Right renal pelvis (tissue), 4 donors: ENCODE data around the gene TPPP3. TPM values are rescaled to one million over a fixed set of nuclear protein-coding genes. Genes with fewer than 3 reads are reported as not detected.
A peak's percentile ranks its signal among the peaks of the same experiment; 100 is the strongest.

Experiments
- DNase-seq, 4 donors: peaks; one replicate each; pipeline ENCODE4 v3.0.0-alpha.2; 2013; ENCODE audit warnings: low read depth in 4 of 4, low spot score in 3 of 4, missing footprints in 1 of 4
- polyA plus RNA-seq, 4 donors: library from polyadenylated mRNA; unstranded; fragments of 120-200 nt; gene quantifications; one replicate each; pipeline ENCODE4 v1.2.1, GENCODE V29; 2013; ENCODE audit not compliant: insufficient read length in 4 of 4

The TPPP3 gene
- polyA plus RNA-seq, 4 donors, result 51.7 to 75.7 (median 60.2) TPM

DNA sequence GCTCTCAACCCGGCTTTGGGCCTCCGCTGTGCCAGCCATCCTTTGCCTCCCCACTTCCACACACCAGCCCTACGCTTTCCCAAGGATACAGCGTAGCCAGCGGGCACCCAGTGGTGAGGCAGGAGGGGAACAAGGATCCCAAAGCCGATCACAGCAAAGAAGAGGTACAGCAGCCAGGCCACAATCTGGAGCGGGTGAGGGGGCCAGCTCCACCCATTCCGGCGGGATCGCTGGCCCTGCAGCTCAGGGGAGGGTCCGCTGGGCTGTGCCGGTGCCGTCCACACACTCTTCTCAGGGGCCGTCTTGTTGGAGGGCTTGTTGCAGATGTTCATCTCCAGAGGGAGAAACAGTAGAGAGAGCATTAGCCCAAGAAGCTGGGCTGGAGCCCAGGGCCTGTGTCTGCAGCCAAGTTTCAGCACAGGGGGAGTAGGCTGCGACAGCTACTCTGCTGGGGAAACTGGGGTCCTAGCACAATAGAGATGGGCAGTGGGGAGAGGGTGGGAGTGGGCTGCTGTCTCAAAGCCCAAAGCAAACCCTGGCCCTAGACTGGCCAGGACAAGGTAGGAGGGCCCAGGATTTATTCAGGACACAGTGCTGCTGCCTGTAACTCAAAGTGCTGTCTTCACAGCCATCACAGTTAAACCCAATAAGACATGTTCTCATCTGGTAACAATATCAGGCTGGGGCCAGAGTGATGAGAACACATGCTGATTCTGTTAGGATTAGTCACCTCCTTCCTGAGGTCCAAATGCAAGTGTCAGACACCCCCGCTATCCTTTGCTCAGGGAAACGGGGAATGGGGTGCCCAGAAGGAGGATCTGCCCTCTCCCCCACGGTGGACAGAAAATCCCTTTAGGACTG, 13.0 kb upstream of the TPPP3 start:
- DNase-seq, result no peak

DNA sequence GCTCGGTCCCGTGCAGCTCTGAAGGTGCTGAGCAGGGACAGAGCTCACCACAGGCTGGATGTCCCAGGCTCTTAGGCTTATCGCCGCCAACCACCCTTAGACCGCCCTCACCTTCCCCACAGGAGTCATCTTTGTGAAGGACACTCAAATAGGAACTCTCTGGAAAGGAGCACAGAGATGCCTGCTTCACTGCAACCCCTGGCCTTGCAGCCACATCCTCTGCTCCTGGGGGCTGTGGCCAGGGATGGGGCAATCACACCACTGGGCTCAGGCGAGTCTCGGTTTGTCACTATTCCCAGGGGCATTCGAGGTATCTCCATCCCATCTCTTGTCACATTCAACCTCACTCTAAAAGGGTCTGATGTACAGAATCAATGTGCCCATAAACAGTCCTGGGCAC, 12.0 kb upstream of the TPPP3 start:
- no peak for DNase-seq

DNA sequence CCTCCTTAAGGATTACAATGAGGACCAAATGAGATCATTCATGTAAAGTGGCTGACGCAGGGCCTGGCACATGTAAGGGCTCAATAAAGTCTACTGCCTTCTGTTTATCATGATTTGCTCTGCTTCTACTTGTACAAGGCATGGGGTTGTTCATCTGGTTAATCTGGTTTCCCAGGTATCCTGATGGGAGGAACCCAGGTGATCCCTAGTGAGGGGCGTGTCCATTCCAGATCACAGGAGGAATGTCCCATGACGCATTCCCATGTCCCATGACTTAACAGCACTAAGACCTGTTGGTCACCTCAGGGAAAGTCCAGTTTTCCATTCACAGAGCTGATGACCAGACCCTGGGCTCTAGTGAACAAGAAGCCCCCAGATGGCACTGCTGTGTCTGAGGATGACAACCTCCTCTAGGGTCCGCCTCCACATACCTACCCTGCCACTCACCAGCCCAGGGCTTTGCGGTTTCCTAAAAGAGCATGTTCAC, 11.5 kb upstream of the TPPP3 start:
- no peak for DNase-seq

DNA sequence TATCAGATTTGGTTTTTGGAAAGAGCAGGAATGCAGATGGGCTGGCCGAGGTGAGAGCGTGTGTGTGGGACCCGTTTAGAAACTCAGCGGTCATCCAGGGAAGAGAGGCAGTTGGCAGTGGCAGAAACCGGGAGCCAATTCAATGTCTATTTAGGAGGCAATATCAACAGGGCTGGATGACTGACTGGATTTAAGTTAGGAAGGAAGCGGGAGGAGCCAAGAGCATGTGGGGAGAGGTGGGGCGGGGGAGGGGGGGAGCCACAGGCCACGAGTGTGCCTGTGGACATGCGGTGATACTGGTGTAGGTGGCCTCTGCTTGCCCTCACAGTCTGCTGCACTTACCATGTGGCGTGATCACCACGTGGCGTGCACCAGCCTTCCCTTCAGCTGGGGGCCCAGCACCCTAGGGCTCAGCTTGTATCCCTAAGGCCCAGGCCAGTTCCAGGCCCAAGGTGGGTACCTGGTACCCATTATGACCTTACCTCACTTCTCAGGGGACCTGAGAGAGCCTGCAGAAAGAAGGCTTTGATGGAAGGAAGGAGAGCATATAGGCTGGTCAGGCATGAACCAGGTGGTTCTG, 10.8 kb upstream of the TPPP3 start:
- DNase-seq, result no peak

DNA sequence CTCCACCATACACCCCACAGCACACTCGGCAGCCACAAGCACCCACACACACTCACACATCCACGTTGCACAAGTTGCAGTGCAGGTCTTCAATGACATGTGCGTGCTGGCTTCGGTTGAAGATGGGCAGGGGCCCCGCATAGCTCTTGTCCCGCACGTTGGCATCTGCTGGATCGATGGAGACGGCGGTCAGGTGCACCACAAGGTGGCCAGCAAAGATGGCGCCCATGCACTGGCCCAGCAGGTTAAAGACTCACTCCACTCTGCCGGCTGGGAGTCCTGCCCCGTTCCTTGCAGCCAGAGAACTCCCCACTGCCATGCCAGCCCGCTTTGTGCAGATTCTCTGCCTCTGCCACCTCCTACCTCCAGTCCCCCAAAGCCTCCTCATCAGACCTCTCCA, 7.6 kb upstream of the TPPP3 start:
- no peak for DNase-seq

DNA sequence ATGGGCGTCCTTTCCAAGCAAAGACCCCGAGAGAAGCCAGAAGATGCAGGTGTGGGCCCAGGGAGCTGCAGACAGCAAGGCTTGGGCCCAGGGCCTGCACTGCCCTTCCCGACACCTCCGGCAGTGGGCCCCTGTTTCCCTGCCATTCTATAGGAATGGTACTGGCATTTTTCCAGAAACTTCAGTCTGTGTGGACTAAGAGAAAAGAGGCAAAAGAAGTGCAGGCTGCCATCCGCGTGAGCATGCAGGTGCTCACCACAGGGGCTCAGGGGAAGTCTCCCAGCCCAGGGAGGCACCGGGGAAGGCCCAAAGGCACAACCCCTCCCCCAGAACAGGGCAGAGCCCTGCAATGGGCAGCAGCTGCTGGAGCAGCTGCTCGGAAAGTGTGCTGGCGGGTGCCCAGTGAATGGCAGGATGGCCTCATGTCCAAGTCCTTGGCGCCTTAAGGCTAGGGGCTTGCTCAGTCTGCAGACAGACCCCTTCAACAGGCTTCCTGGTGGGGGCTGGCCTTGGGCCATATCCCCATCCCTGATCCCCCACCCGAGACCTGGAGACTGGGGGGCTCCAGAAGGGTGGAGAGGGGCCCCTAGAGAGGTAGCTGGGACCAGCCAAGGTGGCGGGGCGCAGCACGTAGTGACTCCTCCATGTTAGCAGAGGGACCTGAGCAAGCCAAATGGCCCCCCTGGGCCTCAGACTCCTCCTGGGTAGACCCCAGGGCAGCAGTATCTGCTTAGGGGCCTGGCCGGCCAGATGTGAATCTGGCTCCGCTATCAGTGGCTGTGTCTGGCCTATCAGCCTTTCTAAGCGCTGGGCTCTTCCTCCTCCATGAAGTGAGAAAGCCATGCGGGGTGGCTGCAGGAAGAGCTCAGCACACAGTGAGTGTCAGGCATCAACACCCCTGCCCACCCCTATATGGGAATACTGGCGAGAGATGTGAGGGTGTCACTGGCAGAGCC, 6.7 kb upstream of the TPPP3 start:
- no peak for DNase-seq

DNA sequence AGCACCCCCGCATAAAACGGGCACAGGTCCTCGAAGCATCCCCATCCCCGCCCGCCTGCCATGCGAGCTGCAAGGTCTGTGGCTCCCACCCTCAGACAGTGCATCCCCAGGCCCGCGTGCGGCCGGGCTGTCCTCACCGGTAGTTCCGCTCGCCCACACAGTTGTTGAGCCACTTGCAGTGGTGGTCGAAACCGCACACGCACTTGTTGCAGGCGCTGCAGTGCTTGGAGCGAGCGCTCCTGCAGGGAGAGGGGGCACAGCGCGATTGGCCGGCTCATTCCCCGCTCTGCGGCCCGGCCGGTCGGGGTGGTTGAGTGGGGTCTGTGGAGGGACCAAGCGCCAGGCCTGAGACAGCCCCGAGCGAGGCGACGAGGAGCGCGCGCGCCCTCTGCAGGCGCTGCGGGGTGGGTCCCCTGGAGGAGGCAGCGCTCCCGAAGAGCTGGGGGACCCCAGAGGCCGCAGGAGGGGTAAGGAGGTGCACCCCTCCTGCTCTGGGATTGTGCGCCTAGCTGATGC, 6.0 kb upstream of the TPPP3 start:
- no peak for DNase-seq

DNA sequence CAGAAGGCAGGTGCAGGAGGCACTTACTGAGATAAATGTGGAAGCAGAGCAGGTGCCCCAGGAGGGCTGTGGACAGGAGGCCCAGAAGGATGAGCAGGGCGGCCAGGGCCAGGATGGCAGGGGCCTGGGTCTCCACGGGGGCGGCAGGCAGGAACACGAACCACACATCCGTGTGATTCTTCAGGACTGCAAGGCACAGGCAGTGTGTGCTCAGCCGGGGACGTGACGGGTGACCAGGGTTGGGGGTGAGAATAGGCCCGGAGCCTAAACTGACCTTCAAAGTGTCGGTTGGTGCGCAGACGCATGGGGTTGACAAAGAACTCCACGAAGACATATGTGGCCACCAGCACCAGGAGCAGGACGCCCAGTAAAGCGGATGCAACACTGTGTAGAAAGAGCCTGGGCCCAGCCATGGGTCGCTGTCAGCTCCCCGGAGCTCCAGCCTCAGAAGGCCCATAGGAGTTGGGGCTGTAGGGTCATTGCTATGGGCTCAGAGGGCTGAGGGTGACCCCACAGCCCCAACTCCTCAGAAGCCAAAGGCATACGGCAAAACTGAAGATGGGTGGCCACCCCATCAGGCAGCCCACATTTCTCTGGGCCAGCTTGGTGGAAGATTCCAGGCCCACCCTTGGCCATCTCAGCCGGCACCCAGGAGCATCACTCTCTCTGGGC, 5.4 kb upstream of the TPPP3 start:
- no peak for DNase-seq

DNA sequence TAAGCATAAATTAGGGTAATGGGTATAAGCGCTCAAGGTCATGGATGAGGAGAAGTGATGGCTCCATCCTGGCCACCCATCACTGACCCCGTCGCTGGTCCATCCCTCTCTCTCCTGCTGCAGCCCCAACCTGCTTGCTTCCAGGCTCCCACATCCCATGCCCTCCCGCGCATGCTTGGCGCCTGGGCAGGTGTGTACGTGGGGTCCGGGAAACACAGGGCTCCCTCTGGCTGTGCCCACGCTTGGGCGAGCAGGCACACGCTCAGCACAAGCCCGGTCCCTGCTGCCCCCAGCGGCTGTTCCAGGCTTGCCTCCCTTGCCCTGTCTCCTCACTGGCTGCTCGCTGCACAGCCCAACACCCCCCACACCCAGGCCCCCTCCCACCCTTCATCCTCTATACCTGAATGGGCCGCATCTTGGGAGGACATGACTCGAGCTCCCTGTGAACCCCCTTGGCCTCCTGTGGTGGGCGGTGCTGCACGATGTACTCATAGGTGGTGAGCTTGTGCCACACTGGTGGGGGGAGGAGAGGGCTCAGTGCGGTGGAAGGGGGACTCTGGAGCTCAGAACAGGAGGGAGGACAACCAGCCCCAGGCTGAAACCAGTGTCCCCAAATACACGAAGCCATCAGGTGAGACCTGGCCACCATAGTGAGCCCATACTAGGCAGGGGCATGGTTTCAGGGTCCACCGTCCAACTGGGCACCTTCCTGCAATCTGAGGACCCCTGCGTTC, 4.7 kb upstream of the TPPP3 start:
- DNase-seq, result no peak

DNA sequence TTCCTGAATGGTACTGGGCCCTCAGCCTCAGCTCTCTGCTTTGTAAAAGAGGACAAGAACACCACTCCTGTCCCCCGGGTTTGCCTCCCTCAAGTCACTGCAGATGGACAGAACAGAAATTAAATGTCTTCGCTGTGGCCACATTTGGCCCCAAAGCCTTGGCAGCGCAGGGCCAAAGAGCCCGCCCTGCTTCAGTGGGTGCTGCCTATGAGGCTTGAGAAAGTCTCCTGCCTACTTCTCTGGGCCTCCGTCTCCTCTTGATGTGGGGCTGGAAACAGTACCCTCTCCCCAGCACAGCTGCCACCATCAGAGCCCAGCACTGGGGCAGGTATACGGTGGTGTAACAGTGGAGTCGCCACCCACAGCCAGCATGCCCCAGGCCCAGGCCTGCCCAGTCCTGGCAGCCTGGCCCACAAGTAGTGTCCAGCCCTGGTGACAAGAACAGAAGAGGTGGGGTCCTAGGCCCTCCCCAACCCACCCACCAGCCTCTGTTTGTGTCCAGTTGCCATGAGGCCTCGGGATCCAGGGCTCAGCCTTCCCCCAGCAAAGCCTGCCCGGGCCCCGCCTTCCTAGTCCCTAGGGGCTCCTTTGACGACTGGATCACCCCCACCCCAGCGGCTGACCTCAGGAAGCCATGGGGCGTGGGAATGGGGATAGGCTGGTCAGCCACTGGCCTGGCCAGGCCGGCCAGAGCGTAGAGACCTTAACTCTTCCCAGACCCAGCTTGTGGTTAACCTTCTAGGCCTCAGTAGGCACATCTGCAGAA, 3.9 kb upstream of the TPPP3 start:
- no peak for DNase-seq

DNA sequence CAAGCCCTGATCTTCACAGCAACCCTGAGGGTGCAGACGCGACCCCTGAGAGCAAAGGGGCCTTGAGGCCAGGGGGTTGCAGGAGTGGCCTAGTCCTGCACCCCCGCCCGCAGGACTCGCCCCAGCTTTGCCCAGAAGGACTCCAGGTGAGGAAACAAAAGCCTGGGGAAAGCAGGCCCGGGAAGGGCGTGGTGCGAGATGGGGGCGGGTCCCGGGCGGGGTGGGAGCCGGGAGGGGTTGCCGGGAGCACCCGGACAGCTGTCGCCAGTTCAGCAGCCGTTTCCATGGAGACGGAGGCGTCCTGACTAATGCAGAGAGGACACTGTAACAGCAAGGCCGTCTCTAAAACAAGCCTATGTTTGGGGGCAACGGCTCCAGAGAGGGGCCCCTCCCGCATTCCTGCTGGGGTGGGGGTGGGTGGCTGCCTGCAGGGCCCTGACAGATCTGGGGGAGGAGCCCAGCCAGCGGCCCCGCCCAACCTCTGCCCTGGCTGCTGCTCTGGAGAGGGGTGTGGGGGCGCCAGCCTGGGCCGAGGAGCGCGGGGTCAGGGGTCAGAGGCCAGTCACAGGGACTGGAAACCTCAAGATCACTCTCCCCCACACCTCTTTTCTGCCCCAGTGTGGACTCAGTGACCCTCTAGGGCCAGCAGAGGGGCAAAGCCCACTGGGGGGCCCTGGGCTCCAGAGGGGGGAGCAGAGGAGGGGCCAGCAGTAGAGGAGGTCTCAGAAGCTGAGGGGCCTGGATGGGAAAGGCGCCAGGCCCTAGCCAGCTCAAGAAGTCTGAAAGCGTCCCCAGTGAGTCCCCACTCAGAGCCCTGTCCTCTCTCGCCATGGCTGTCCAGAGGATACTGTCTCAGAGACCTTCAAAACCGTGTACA, 3.1 kb upstream of the TPPP3 start:
- peak in 2 of 4 donors; percentile 77 to 82 for DNase-seq

DNA sequence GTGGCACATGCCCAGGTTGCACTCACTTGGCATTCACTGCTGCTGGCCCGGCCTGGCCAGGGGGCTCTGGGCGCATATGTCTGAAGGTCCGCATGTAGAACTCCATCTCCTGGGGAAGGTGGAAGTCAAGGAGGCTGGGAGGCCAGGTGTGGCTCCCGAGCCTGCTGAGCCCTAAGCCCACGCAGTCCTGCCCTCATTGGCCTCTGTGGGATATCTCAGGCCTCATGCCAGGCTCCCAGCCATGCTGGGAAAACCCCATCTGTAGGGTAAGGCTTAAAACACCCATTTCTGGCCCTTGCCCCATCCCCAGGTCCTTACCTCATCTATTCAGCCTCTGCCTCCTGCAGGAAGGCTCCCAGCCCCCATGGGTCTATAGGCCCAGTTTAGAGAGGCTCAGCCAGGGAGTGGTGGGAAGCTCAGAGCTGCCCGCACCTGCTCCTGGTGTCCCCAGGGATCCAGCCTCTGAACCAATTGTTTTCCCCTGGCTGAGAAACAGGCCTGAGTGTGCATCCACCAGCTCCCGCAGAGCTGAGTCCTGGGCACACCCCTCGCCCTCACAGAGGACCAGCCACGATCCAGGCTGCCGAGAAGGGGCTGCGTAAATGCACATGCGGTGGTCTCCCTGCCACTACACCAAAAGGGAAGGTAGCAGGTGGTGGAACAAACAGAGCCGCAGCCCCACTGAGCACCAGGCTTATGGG, 2.3 kb upstream of the TPPP3 start:
- DNase-seq, result no peak

DNA sequence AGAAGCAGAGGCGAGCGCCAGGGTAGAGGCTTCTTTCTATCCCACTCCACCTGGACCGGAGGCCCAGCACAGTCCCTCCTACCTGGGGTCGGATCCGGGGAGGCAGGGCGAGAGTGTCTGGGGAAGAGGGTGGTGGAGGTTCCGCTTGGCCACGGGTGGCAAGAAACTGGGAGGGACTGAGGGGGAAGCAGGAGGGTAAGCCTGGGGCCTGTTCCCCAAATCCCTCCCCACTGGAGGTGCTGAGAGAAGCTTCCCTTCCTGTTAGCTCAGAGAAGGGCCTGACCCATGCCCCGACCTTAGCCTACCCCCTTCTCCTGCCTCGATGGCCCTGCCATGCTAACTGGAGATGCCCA, 1.8 kb upstream of the TPPP3 start:
- DNase-seq, result no peak

DNA sequence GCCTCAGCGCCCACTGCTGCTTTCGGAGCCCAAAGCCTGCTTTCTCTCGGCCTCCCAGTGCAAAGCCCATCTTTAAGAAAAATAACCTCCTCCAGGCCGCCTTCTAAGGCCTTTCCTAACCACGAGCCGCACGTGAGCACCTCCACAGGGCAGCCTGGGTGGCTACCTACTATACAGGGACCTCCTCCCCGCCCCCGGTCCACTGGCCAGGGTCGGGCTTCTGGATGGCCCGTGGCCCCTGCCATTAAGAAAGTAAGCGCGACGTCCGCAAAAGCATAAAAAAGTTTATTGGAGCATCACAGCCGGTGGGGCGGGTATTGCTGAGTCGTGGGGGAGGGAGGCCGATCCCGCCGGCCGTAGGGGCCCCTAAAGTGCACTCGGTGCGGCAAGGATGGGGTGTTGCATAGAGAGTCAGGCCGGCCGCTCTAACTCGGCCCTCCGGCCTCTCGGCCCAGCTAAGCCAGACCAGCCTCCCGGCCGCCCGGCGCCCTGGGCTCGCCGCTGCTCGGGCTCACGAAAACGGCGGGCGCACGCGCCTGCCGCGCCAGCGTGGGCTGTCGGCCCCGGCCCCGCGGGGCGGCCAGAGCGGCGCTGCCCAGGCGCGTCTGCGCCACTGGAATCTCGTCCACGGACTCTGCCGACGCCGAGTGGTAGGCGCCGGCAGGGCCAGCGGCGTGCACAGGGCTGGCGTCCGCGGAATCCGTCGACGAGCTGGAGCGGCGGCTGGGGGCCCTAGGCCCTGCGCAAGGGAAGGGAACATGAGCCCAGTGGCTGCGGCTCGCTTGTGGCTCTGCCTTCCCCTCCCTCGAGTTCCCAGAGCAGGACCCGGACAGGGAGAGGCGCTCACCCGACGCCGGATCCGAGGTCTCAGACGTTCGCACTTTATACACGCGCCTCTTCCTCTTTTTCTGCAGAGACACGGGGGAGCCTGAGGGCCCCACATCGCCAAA, 1.1 kb upstream of the TPPP3 start:
- DNase-seq, result no peak

DNA sequence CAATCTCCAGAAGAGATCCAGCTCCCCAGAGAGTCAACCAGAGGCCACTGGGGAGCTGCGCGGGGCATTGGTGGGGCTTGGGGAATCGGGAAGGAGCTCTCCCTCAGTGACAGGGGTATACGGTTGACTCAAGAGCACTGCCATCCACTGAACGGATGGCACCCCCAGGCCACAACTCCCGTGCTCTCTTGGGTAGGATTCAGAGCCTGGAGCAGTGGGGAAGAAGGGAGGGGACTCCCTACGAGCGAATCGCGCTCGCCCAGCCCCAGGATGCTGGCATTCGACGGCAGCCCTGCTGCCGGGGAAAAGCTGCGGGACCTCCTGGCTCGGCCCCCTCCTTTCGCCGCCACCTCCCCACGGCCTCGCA, 473 bp upstream of the TPPP3 start:
- no peak for DNase-seq

DNA sequence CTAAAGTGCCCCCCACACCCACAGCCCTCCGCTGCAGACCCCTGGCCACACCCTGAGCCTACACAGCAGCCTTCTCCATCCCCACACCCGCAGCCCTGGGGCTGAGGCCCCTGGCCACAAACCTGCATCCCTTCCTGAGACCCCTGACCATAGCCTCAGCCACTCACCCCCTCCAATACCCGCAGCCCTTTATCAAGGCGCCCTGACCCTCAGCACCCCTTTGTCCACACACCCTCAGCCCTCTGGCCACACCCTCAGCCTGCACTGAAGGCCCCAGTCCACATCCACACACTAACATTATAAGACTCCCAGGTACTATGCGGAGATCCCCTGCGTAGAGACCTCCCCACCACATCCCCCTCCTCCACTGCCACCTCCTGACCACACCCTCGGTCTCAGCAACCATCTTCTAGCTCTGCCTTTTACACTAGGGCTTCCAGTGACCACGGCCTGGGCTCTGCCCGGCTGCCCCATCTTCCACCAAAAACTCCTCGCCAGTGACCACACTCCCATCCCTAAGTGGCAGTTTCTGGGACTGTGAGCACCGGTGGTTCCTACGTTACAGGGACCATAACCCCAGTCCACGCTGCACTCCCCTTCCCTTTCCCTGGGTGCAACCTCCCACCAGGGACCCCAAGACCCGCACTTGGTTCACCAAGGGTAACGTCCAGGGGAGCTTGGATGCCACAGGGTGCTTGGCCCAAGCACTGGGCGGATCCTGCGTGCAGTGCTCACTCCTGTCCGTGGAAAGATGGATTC, 818 bp downstream of the TPPP3 start:
- DNase-seq, result no peak
